HL-60 (cell line): ENCODE measurements around the gene TCF3.

Experiments
- DNase-seq, 2 experiments: peaks; one replicate each; pipeline ENCODE4 v3.0.0-alpha.2; 2010 to 2020; ENCODE audit warnings: low read depth in 1 of 2, low spot score in 1 of 2
- H3K27ac ChIP-seq: fragments of 250-450 bp; sonication (Bioruptor Pico); replicated peaks from 2 replicates; pipeline ENCODE4 v1.5.1; 2020; ENCODE audit warnings: mild to moderate bottlenecking, moderate library complexity
- H3K27me3 ChIP-seq: fragments of 250-450 bp; sonication (Bioruptor Pico); 2 replicates; pipeline ENCODE4 v1.5.1; 2021; ENCODE audit warnings: mild to moderate bottlenecking, moderate library complexity; ENCODE audit not compliant: insufficient read depth, poor library complexity, severe bottlenecking
- H3K4me3 ChIP-seq: replicated peaks from 2 replicates; pipeline ENCODE4 v1.5.1; 2011; ENCODE audit warnings: mild to moderate bottlenecking, control low read depth, low read length; ENCODE audit not compliant: insufficient read depth
- CTCF ChIP-seq: IDR thresholded peaks from one replicate; pipeline ENCODE4 v1.5.1; 2011; ENCODE audit warnings: low read length, control low read depth, inconsistent platforms; ENCODE audit not compliant: insufficient read depth
- GABPA ChIP-seq: IDR thresholded peaks from 2 replicates; pipeline ENCODE4 v1.6.1; 2012; ENCODE audit warnings: low read depth
- POLR2AphosphoS5 ChIP-seq: IDR thresholded peaks from 2 replicates; pipeline ENCODE4 v1.6.1; 2012; ENCODE audit warnings: low read depth
- REST ChIP-seq: IDR thresholded peaks from 2 replicates; pipeline ENCODE4 v1.6.1; 2012; ENCODE audit warnings: low read depth; ENCODE audit not compliant: insufficient replicate concordance
- SPI1 ChIP-seq: IDR thresholded peaks from 2 replicates; pipeline ENCODE4 v1.6.1; 2012; ENCODE audit warnings: low read depth, mild to moderate bottlenecking, borderline replicate concordance

TCF3 gene

DNA sequence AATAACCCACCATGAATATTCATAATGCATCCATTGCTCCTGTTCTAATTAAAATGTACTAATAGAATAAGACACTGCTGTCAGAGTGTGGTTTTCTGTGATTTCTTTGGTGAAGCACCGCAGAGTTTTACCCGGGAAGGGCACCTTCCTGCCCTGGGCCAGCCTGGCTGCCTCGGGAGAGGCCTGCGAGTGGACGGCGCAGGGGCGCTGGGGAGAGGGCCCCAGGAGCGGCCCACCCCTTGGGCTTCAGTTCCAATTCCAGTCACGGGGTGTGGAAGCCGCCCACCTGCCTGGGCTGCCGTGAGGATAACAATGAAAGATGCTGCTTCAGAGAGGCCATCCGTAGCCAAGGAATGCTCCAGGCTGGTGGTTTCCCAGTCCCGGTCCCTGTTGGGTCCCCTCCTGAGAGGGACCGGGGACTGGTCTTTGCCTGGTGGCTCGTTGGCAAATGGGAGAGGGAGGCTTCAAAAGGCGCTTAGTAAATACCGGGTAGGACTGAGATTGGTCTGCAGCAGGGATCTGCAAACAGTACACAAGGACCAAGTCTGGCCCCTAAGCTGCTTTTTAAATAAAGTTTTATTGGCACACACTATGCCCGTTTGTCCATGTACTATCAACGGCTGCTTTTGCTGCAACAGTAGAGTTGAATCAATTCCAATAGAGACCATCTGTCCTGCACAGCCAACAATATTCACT, 18.0 kb downstream of the TCF3 start:
- no peak overlapping the region for H3K27ac ChIP-seq
- no peaks in the 10 kb centered on the region for H3K27me3 ChIP-seq
- DNase-seq = no peak
- TF ChIP-seq GABPA (no peak), POLR2AphosphoS5 (no peak), CTCF (no peak)
- no peak overlapping the region for H3K4me3 ChIP-seq

DNA sequence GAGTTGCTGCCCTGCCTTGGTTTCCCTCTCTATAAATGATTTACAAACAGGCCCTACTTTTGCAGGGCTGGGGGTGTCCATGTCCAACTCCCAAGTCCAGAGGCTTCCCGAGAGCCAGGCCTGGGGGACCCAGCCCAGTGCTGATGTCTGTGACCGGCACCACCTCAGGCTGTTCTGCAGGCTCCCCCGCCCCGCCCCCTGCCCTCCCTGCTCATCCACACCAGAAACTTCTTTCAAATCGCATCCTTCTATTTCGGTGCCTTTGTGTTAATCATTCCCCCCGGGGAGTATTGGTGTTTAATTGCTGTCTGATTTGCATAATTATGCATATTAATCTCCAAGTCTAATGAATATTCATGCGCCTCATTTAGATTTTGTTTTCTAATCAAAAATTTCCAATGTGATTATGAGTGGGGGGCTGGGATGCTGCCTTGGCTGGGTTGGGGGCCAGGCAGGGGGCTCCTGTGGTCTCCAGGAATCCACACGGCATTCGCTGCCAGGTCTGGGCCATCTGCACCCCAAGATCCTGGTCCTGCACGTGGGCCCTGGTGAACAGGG, 19.1 kb downstream of the TCF3 start:
- no peak overlapping the region for H3K27ac ChIP-seq
- no peak for DNase-seq
- TF ChIP-seq CTCF (no peak), POLR2AphosphoS5 (no peak), REST (no peak), SPI1 (no peak), GABPA (no peak)
- H3K27me3 ChIP-seq = no peaks in the 10 kb centered on the region
- H3K4me3 ChIP-seq = no peak overlapping the region

DNA sequence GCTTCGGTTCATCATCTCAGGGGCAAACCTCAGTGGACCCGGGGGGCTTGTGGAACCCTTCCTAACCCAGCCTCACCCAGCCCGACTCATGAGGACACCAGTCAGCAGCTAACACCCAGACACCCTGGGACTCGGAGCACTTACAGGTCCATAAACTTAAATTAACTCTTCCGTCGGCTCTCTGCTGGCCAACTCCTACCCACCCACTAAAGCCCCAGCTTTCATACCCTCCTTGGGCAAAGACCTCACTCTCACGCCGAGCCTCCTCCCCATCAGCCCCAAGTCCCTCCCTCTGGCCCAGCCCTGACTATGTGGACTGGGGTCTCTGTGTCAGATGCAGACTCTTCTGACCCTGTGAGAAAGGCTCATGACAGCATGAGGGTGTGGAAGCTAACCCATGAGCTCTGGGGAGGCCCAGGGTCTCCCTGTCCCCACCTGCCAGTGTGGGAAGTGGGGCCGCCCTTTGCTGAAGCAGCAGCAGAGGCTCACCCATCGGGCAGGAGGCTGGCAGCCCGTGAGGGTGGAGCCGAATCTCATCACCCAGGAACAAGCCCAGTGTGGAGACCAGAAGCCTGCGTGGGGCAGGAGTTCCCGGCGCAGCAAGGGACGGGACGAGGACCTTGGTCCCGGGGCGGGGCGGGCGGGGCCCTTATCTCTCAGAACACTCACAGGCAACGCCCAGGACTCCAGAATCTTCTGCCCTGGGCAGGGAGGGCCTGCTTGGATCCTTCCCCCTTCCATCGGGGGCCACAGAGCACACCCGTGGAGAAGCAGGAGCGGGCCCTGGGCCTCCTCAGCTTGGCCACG, 19.8 kb downstream of the TCF3 start:
- no peak for TF ChIP-seq REST
- TF ChIP-seq GABPA = no peak
- no peak for TF ChIP-seq CTCF
- TF ChIP-seq POLR2AphosphoS5 = no peak
- TF ChIP-seq SPI1 = no peak
- no peak for DNase-seq
- H3K27ac ChIP-seq = no peak overlapping the region
- H3K27me3 ChIP-seq = no peaks in the 10 kb centered on the region
- H3K4me3 ChIP-seq = no peak overlapping the region
